Measurements from ENCODE around the gene PHTF2. TPM values are rescaled to one million over a fixed set of nuclear protein-coding genes. Genes with fewer than 3 reads are reported as not detected.

Gene PHTF2
- total and polyA plus RNA-seq, 4 donors = 5.1 to 37.1 (median 8.7) TPM

GRCh38 chr7:77757589-77757988 lies 41.0 kb upstream of the PHTF2 start:
- no peak for DNase-seq
- no peak for ATAC-seq (ENCODE audit: insufficient read depth, low FRiP score)
- TF ChIP-seq CTCF (IDR thresholded peaks at IDR 0.05; ENCODE audit: control extremely low read depth, extremely low read depth) = no peak
- peaks cover 0 to 4% (median 1%) of the 10 kb centered on the region in 5 donors for H3K4me1 ChIP-seq (ENCODE audit: control insufficient read depth in 5 of 5, insufficient read depth in 5 of 5, low read length in 5 of 5)
- H3K9me3 ChIP-seq (ENCODE audit: control insufficient read depth in 4 of 4, insufficient read depth in 3 of 4, low read length in 3 of 4) = no peaks in the 10 kb centered on the region
- H3K4me3 ChIP-seq = no peak overlapping the region
- H3K36me3 ChIP-seq (ENCODE audit: control insufficient read depth in 4 of 4, insufficient read depth in 4 of 4, low read length in 4 of 4) = no peaks in the 10 kb centered on the region
- 11 to 15% methylated on average over 1 of the region's 1 CpG for WGBS, 2 donors
- no peak overlapping the region for H3K9ac ChIP-seq (ENCODE audit: insufficient read depth in 1 of 2, low read length in 2 of 2)
- H3K27ac ChIP-seq (ENCODE audit: low read depth in 1 of 2, low read length in 1 of 2) = no peak overlapping the region
- no peaks in the 10 kb centered on the region for H3K27me3 ChIP-seq (ENCODE audit: control insufficient read depth in 3 of 3, insufficient read depth in 3 of 3, low read length in 2 of 3)

- peak; percentile 82 for ATAC-seq (ENCODE audit: insufficient read depth, low FRiP score)
- Histone ChIP-seq H3K27ac (ENCODE audit: low read depth in 1 of 2, low read length in 1 of 2) (no peak overlapping the region), H3K9me3 (ENCODE audit: control insufficient read depth in 4 of 4, insufficient read depth in 3 of 4, low read length in 3 of 4) (no peaks in the 10 kb centered on the region), H3K4me3 (no peak overlapping the region), H3K9ac (ENCODE audit: insufficient read depth in 1 of 2, low read length in 2 of 2) (no peak overlapping the region), H3K36me3 (ENCODE audit: control insufficient read depth in 4 of 4, insufficient read depth in 4 of 4, low read length in 4 of 4) (no peaks in the 10 kb centered on the region), H3K27me3 (ENCODE audit: control insufficient read depth in 3 of 3, insufficient read depth in 3 of 3, low read length in 2 of 3) (no peaks in the 10 kb centered on the region), H3K4me1 (ENCODE audit: control insufficient read depth in 5 of 5, insufficient read depth in 5 of 5, low read length in 5 of 5) (peaks cover 0 to 9% (median 1%) of the 10 kb centered on the region in 5 donors)
- peak; percentile 55 to 84 (median 77) for DNase-seq
- peak; percentile 85 for TF ChIP-seq CTCF (IDR thresholded peaks at IDR 0.05; ENCODE audit: control extremely low read depth, extremely low read depth)
- 2 to 3% methylated on average over 3 of the region's 3 CpGs for WGBS, 2 donors
Measured at GRCh38 chr7:77759294-77759889, 39.2 kb upstream of the PHTF2 start.

GRCh38 chr7:77760809-77761453 lies 37.6 kb upstream of the PHTF2 start:
- no peak overlapping the region for H3K4me3 ChIP-seq
- no peaks in the 10 kb centered on the region for H3K27me3 ChIP-seq (ENCODE audit: control insufficient read depth in 3 of 3, insufficient read depth in 3 of 3, low read length in 2 of 3)
- no peak overlapping the region for H3K27ac ChIP-seq (ENCODE audit: low read depth in 1 of 2, low read length in 1 of 2)
- ATAC-seq (ENCODE audit: insufficient read depth, low FRiP score) = no peak
- no peak overlapping the region for H3K9ac ChIP-seq (ENCODE audit: insufficient read depth in 1 of 2, low read length in 2 of 2)
- peaks cover 0 to 2% (median 1%) of the 10 kb centered on the region in 4 donors for H3K36me3 ChIP-seq (ENCODE audit: control insufficient read depth in 4 of 4, insufficient read depth in 4 of 4, low read length in 4 of 4)
- no peak for DNase-seq
- H3K4me1 ChIP-seq (ENCODE audit: control insufficient read depth in 5 of 5, insufficient read depth in 5 of 5, low read length in 5 of 5) = peaks cover 0 to 6% (median 1%) of the 10 kb centered on the region in 5 donors
- 83% methylated on average over 10 of the region's 10 CpGs for WGBS, 2 donors
- no peak for TF ChIP-seq CTCF (IDR thresholded peaks at IDR 0.05; ENCODE audit: control extremely low read depth, extremely low read depth)
- H3K9me3 ChIP-seq (ENCODE audit: control insufficient read depth in 4 of 4, insufficient read depth in 3 of 4, low read length in 3 of 4) = no peaks in the 10 kb centered on the region

All from lung (tissue), 12 donors.